ENCODE data around the gene ROPN1.
"Not testable (repeated sequence)": the region's sequence is repeated elsewhere in the genome, so short reads cannot be mapped to it uniquely, and the experiment has no call there.

The ROPN1 gene

DNA sequence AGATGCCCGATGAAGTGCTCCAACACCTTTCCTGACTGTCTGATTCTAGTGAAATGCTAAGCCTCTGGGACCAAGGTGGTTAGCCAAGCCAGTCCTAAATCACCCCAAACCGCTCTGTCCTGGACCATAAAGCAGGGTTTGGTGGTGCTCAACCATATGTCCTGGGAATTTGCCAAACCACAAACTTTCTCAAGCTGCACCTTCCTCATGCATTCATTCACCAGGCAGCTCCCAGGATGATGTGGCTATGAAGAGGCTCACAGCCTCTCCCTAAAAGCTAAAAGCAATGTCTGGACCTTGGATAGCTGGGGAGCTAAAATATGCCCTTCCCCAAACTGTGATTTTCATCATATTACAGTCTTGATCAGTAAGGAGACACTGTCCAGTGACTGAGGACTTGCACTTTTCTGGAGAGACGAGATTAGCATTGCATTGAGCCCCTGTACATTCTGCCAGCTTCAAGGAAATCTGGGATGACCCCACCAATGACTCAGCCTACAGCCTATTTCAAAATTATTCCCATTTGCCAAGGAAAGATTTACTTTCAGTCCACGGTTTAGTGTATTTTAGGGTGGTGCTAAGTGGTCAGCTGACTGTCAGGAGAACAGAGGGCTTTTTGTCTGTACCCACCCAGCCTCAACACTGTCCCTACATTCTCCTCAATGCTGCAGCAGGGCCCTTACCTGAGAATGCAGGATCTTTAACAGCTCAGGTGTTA is 15.6 kb downstream of the ROPN1 start:
- not testable (repeated sequence) for H3K79me2 ChIP-seq (ENCODE audit: insufficient read depth, low read length); H2AFZ ChIP-seq (ENCODE audit: low read depth, low read length); ATAC-seq (ENCODE audit: insufficient read depth, low read depth); H3K4me2 ChIP-seq (ENCODE audit: insufficient read depth, low read length); H3K9me3 ChIP-seq (ENCODE audit: insufficient read depth, low read length, severe bottlenecking); H3K27ac ChIP-seq (ENCODE audit: low read length); H3K4me1 ChIP-seq (ENCODE audit: insufficient read depth, low read length); H3K36me3 ChIP-seq (ENCODE audit: insufficient read depth, low read length); H3K4me3 ChIP-seq (ENCODE audit: low read depth in 1 of 2, low read length in 2 of 2); DNase-seq; H4K20me1 ChIP-seq (ENCODE audit: insufficient read depth, low read length); H3K9ac ChIP-seq (ENCODE audit: low read depth, low read length)
- H3K27me3 ChIP-seq (ENCODE audit: insufficient read depth, low read length, poor library complexity) = peaks cover 10% of the 10 kb centered on the region

DNA sequence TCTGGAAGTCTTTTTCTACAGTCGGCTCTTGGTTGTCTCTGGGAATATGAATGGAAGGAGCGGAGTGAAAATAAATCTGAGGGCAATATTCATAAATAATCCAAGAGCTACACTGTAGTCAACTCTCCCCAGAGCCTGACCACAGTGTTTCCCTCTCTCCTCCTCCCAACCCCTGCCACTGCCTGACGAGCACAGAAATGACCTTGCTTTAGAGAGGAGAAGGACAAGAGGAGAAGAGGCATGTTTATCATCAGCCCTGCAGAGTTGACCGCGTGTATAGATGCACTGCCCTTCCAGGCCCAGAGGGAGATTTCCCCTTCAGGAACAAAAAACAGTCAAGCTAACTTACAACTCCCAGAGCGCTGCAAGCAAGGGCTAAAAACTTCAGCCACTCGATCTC is 16.9 kb downstream of the ROPN1 start:
- not testable (repeated sequence) for H3K9ac ChIP-seq (ENCODE audit: low read depth, low read length); H3K27ac ChIP-seq (ENCODE audit: low read length); H2AFZ ChIP-seq (ENCODE audit: low read depth, low read length); H3K4me1 ChIP-seq (ENCODE audit: insufficient read depth, low read length); DNase-seq; H3K79me2 ChIP-seq (ENCODE audit: insufficient read depth, low read length); H3K9me3 ChIP-seq (ENCODE audit: insufficient read depth, low read length, severe bottlenecking); H3K4me3 ChIP-seq (ENCODE audit: low read depth in 1 of 2, low read length in 2 of 2); H3K36me3 ChIP-seq (ENCODE audit: insufficient read depth, low read length); H4K20me1 ChIP-seq (ENCODE audit: insufficient read depth, low read length); ATAC-seq (ENCODE audit: insufficient read depth, low read depth); H3K4me2 ChIP-seq (ENCODE audit: insufficient read depth, low read length)
- H3K27me3 ChIP-seq (ENCODE audit: insufficient read depth, low read length, poor library complexity) = peaks cover 15% of the 10 kb centered on the region

DNA sequence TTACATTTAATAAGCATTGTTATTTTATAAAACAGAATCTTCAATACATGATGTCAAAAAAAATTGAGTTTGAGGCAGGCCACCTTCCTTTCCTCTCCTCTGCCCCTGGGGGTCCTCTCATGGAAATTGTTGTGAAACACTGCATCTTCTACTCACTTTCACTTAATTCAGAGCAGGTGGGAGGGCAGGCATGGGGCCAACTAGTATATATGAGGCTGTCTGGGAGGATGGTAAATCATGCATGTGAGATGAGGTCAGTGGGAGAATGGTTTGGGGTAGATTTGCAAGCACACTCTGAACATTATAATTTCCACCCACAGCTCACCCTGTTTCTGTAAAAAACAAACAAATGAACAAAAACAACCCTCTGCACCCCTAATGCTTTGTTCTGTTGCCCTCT is 20.5 kb downstream of the ROPN1 start:
- Histone ChIP-seq H3K27ac (ENCODE audit: low read length) (no peak overlapping the region), H3K4me1 (ENCODE audit: insufficient read depth, low read length) (no peaks in the 10 kb centered on the region), H3K36me3 (ENCODE audit: insufficient read depth, low read length) (no peaks in the 10 kb centered on the region), H3K27me3 (ENCODE audit: insufficient read depth, low read length, poor library complexity) (peaks cover 15% of the 10 kb centered on the region), H3K9me3 (ENCODE audit: insufficient read depth, low read length, severe bottlenecking) (no peaks in the 10 kb centered on the region), H4K20me1 (ENCODE audit: insufficient read depth, low read length) (no peaks in the 10 kb centered on the region), H3K4me3 (ENCODE audit: low read depth in 1 of 2, low read length in 2 of 2) (no peak overlapping the region), H3K9ac (ENCODE audit: low read depth, low read length) (no peak overlapping the region), H3K4me2 (ENCODE audit: insufficient read depth, low read length) (no peak overlapping the region), H2AFZ (ENCODE audit: low read depth, low read length) (no peak overlapping the region), H3K79me2 (ENCODE audit: insufficient read depth, low read length) (no peaks in the 10 kb centered on the region)
- TF ChIP-seq, protein P1, sequence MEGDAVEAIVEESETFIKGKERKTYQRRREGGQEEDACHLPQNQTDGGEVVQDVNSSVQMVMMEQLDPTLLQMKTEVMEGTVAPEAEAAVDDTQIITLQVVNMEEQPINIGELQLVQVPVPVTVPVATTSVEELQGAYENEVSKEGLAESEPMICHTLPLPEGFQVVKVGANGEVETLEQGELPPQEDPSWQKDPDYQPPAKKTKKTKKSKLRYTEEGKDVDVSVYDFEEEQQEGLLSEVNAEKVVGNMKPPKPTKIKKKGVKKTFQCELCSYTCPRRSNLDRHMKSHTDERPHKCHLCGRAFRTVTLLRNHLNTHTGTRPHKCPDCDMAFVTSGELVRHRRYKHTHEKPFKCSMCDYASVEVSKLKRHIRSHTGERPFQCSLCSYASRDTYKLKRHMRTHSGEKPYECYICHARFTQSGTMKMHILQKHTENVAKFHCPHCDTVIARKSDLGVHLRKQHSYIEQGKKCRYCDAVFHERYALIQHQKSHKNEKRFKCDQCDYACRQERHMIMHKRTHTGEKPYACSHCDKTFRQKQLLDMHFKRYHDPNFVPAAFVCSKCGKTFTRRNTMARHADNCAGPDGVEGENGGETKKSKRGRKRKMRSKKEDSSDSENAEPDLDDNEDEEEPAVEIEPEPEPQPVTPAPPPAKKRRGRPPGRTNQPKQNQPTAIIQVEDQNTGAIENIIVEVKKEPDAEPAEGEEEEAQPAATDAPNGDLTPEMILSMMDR (IDR thresholded peaks at IDR 0.05; ENCODE audit: borderline replicate concordance, extremely low read depth, low read length, poor library complexity, severe bottlenecking) = no peak
- no peak for TF ChIP-seq EZH2 (IDR thresholded peaks at IDR 0.05; ENCODE audit: borderline replicate concordance, low read depth, low read length, severe bottlenecking)
- DNase-seq (no peak), ATAC-seq (ENCODE audit: insufficient read depth, low read depth) (no peak)

DNA sequence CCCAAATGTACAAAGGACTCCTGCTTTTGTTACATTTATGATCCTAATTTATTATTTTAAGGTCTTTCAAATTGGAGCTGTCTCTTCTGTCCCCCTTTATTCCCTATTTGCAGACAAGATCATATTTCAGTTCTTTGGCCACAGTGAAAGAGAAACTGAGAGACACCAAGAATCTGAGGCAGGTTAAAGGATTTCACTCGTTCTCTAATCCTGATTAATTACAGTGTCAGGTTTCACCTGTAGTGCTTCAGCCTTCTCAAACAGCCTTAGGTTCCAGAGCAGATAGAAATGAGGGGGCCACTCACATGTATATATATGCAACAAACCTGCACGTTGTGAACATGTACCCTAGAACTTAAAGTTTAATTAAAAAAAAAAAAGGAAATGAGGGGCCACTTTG is 24.7 kb downstream of the ROPN1 start:
- not testable (repeated sequence) for H3K4me1 ChIP-seq (ENCODE audit: insufficient read depth, low read length); DNase-seq; H3K9me3 ChIP-seq (ENCODE audit: insufficient read depth, low read length, severe bottlenecking); H3K4me2 ChIP-seq (ENCODE audit: insufficient read depth, low read length); H4K20me1 ChIP-seq (ENCODE audit: insufficient read depth, low read length); H3K36me3 ChIP-seq (ENCODE audit: insufficient read depth, low read length); H3K27ac ChIP-seq (ENCODE audit: low read length); H2AFZ ChIP-seq (ENCODE audit: low read depth, low read length); H3K9ac ChIP-seq (ENCODE audit: low read depth, low read length); ATAC-seq (ENCODE audit: insufficient read depth, low read depth); H3K4me3 ChIP-seq (ENCODE audit: low read depth in 1 of 2, low read length in 2 of 2); H3K79me2 ChIP-seq (ENCODE audit: insufficient read depth, low read length)
- peaks cover 12% of the 10 kb centered on the region for H3K27me3 ChIP-seq (ENCODE audit: insufficient read depth, low read length, poor library complexity)

DNA sequence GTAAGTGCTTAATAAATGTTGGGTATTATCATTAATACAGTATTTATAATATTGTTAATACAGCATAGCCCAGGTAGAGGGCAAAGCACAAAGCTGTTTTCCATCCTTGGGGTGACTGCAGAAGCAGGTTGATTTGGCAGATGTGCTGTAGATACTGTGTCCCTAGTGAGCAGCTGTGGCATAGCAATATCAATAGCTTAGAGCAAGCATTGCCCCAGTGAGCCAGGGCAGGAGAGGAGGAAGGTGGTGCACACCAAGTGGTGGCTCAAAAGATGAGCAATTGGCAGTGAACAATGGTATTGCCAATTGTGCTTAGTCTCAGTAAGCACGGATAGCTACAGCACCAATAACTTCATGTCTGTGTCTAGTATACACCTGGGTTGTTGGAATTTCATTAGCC is 25.1 kb downstream of the ROPN1 start:
- H3K4me1 ChIP-seq (ENCODE audit: insufficient read depth, low read length); H3K27ac ChIP-seq (ENCODE audit: low read length); H4K20me1 ChIP-seq (ENCODE audit: insufficient read depth, low read length); H3K4me3 ChIP-seq (ENCODE audit: low read depth in 1 of 2, low read length in 2 of 2); H3K36me3 ChIP-seq (ENCODE audit: insufficient read depth, low read length); DNase-seq; H3K79me2 ChIP-seq (ENCODE audit: insufficient read depth, low read length); H3K4me2 ChIP-seq (ENCODE audit: insufficient read depth, low read length); H2AFZ ChIP-seq (ENCODE audit: low read depth, low read length); H3K9me3 ChIP-seq (ENCODE audit: insufficient read depth, low read length, severe bottlenecking); H3K9ac ChIP-seq (ENCODE audit: low read depth, low read length): not testable (repeated sequence)
- 0 out of 3 replicates have a peak, but pooled peaks have one; percentile 35 for ATAC-seq (ENCODE audit: insufficient read depth, low read depth)
- H3K27me3 ChIP-seq (ENCODE audit: insufficient read depth, low read length, poor library complexity) = peaks cover 12% of the 10 kb centered on the region

DNA sequence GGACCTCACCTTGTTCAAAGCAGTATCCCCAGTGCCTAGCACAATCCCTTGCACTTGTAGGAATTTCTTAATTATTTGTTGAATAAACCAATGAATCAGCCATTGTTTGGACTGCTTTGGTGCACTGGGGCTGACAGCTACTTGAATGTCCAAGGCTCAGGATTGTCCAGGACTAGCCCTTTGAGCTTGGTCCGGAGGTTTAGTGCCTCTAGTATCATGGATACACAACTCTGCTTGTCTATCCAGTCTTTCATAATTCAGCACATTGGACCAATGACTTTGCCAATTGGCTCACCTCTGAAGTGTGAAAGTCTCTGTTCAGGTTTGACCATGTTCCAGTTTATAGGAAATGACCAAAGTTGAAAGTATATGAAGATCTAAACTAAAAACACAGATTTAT is 27.1 kb downstream of the ROPN1 start:
- H3K27ac ChIP-seq (ENCODE audit: low read length); H3K4me2 ChIP-seq (ENCODE audit: insufficient read depth, low read length); H2AFZ ChIP-seq (ENCODE audit: low read depth, low read length); H3K36me3 ChIP-seq (ENCODE audit: insufficient read depth, low read length); H3K79me2 ChIP-seq (ENCODE audit: insufficient read depth, low read length); ATAC-seq (ENCODE audit: insufficient read depth, low read depth); H4K20me1 ChIP-seq (ENCODE audit: insufficient read depth, low read length); H3K9me3 ChIP-seq (ENCODE audit: insufficient read depth, low read length, severe bottlenecking); DNase-seq; H3K9ac ChIP-seq (ENCODE audit: low read depth, low read length); H3K4me3 ChIP-seq (ENCODE audit: low read depth in 1 of 2, low read length in 2 of 2); H3K27me3 ChIP-seq (ENCODE audit: insufficient read depth, low read length, poor library complexity): not testable (repeated sequence)
- peaks cover 11% of the 10 kb centered on the region for H3K4me1 ChIP-seq (ENCODE audit: insufficient read depth, low read length)
